ENCODE results near the gene SRMS. TPM values are rescaled to one million over a fixed set of nuclear protein-coding genes. Genes with fewer than 3 reads are reported as not detected.

The SRMS gene
- total RNA-seq, 1 experiment from 2014 or later: not detected

- peak; percentile 55 for DNase-seq (ENCODE audit: low read depth)
Observed at GRCh38 chr20:63553933-63554290, 6.4 kb upstream of the SRMS start, which contains the start of gene FNDC11. FNDC11 (plus strand) TSS chr20:63554159; CDS start chr20:63555664, 1,505 bp downstream.

GRCh38 chr20:63553251-63553932 lies 5.8 kb upstream of the SRMS start:
- DNase-seq (ENCODE audit: low read depth): peak; percentile 77

- DNase-seq (ENCODE audit: low read depth): peak; percentile 60
Observed at GRCh38 chr20:63552481-63553249, 5.1 kb upstream of the SRMS start.

- no peak for DNase-seq (ENCODE audit: low read depth)
Observed at GRCh38 chr20:63551068-63551467, 3.5 kb upstream of the SRMS start.

- DNase-seq (ENCODE audit: low read depth): no peak
Observed at GRCh38 chr20:63549679-63550282, 2.2 kb upstream of the SRMS start.

- no peak for DNase-seq (ENCODE audit: low read depth)
Observed at GRCh38 chr20:63549019-63549418, 1.5 kb upstream of the SRMS start.

GRCh38 chr20:63548542-63548941 lies 993 bp upstream of the SRMS start:
- DNase-seq (ENCODE audit: low read depth): no peak

- DNase-seq (ENCODE audit: low read depth): no peak
Observed at GRCh38 chr20:63546956-63547724, 409 bp downstream of the SRMS start.

GRCh38 chr20:63546256-63546955 lies 1.1 kb downstream of the SRMS start:
- DNase-seq (ENCODE audit: low read depth): no peak

GRCh38 chr20:63545814-63546213 lies 1.7 kb downstream of the SRMS start:
- DNase-seq (ENCODE audit: low read depth): no peak

GRCh38 chr20:63544958-63545516 lies 2.5 kb downstream of the SRMS start:
- no peak for DNase-seq (ENCODE audit: low read depth)

- no peak for DNase-seq (ENCODE audit: low read depth)
Observed at GRCh38 chr20:63544241-63544957, 3.1 kb downstream of the SRMS start.

- DNase-seq (ENCODE audit: low read depth): no peak
Observed at GRCh38 chr20:63543733-63544132, 3.8 kb downstream of the SRMS start.

GRCh38 chr20:63543131-63543530 lies 4.4 kb downstream of the SRMS start:
- no peak for DNase-seq (ENCODE audit: low read depth)

GRCh38 chr20:63542696-63543095 lies 4.9 kb downstream of the SRMS start:
- no peak for DNase-seq (ENCODE audit: low read depth)

- no peak for DNase-seq (ENCODE audit: low read depth)
Observed at GRCh38 chr20:63542031-63542559, 5.5 kb downstream of the SRMS start.

- DNase-seq (ENCODE audit: low read depth): no peak
Observed at GRCh38 chr20:63541371-63541770, 6.2 kb downstream of the SRMS start.

GRCh38 chr20:63540417-63541186 lies 6.9 kb downstream of the SRMS start:
- peak; percentile 80 for DNase-seq (ENCODE audit: low read depth)
